Measurements from ENCODE around the gene C1QTNF1. TPM values are rescaled to one million over a fixed set of nuclear protein-coding genes. Genes with fewer than 3 reads are reported as not detected.

Gene C1QTNF1
- total RNA-seq, 4 donors from 2014 or later, result 110 to 438 (median 388) TPM

DNA sequence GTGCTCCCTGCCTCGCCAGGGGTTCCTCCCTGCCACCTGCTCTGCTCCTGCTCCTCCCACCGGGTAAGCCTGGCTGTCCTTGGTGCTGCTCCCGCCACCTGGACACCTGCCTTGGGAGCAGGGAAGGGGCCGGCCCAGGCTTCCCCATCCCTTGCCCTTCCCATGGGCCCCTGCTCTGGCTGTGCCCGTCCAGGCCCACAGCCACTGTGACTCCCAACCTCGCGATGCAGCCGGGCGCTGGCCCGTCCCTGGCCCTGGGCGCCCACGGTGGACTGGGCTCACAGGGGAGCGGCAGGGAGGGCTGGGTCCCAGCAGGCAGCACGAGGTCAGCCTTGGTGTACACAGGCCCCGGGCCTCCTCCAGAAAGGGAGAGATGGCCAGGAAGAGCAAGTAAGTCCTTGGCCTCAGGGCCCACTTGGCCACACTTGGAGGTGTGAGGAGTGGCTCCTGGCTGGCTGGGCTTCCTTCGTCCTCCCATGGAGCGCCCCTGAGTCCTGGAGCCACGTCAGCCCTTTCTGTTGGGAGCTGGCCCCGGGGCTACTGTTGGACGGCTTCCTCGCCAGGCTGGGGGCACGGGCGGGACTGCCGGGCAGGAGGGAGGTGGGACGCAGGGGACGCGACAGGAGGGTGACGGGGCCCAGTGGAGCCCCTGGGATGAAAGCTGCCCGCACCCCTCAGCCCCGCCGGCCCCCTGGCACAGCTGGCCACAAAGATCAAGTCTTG, 65.9 kb downstream of the C1QTNF1 start:
- ATAC-seq (ENCODE audit: low FRiP score), result no peak
- no peak for TF ChIP-seq CTCF (IDR thresholded peaks at IDR 0.05)
- DNase-seq (ENCODE audit: low spot score), result no peak

GRCh38 chr17:79090443-79091225, 66.7 kb downstream of the C1QTNF1 start:
- TF ChIP-seq CTCF (IDR thresholded peaks at IDR 0.05), result no peak
- no peak for ATAC-seq (ENCODE audit: low FRiP score)
- DNase-seq (ENCODE audit: low spot score), result no peak

DNA sequence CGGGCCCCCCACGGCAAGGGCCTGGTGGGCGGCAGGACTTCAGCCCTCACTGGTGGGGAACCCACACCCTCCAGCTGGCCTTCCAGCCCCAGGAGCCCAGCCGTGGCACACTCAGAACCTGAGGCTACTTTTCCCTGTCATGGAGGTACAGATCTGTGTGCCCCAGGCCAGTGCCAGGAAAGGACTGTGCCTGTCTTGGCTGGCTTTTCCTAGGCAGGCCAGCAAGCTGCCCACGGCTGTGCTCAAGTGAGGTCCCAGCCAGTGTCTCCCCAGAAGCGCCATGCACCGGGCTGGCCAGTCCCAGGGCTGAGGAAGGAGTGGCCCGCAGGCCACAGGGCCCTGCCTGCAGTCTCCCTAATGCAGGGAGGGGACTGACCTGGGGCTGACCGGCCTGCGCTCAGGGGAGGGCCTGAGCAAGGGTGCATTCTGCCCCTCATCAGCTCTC, 67.3 kb downstream of the C1QTNF1 start:
- TF ChIP-seq CTCF (IDR thresholded peaks at IDR 0.05), result no peak
- ATAC-seq (ENCODE audit: low FRiP score) (no peak), DNase-seq (ENCODE audit: low spot score) (no peak)

GRCh38 chr17:79092567-79092966, 68.6 kb downstream of the C1QTNF1 start:
- DNase-seq (ENCODE audit: low spot score), result no peak
- TF ChIP-seq CTCF (IDR thresholded peaks at IDR 0.05), result no peak
- ATAC-seq (ENCODE audit: low FRiP score), result no peak

GRCh38 chr17:79093270-79093669, 69.3 kb downstream of the C1QTNF1 start:
- TF ChIP-seq CTCF (IDR thresholded peaks at IDR 0.05), result no peak
- ATAC-seq (ENCODE audit: low FRiP score), result no peak
- DNase-seq (ENCODE audit: low spot score), result no peak

DNA sequence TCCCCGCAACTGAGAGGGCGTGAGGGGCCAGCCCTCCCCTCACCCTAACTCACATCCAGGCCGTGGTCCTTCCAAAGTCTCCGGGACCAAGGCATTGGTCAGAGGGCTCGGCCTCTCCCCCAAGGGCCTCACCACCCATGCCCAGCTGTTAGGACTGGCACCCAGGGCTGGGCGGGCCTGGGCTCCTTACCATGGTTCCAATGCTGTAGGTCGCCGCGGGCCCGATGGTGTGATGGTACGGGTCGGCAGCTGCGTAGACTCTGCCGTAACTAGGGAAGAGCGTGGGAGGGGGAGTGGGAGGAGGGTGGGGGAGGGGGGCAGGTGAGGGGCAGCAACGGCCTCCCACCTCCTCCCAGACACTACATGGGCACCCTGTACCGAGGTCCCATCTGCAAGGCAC, 70.3 kb downstream of the C1QTNF1 start:
- ATAC-seq (ENCODE audit: low FRiP score), result no peak
- no peak for TF ChIP-seq CTCF (IDR thresholded peaks at IDR 0.05)
- DNase-seq (ENCODE audit: low spot score), result no peak

All from omental fat pad (tissue), 4 donors.